OCI-LY7 (cell line): ENCODE results near the gene FBXO5.

ENCODE experiments used
- EZH2phosphoT487 ChIP-seq: fragments of 200-600 bp; sonication (generic); IDR thresholded peaks from 2 replicates; pipeline ENCODE4 v1.6.1; 2018; ENCODE audit warnings: low read depth, borderline replicate concordance, mild to moderate bottlenecking, mixed run types, antibody characterized with exemption, low read length, moderate library complexity, mixed read lengths
- TF ChIP-seq, protein P1 (sequence below): fragments of 200-600 bp; sonication (generic); conservative IDR thresholded peaks from 2 replicates; pipeline ENCODE4 v1.5.1; 2014; ENCODE audit warnings: mild to moderate bottlenecking, antibody characterized with exemption, low read length, moderate library complexity, mixed read lengths

- TF ChIP-seq, protein P1, sequence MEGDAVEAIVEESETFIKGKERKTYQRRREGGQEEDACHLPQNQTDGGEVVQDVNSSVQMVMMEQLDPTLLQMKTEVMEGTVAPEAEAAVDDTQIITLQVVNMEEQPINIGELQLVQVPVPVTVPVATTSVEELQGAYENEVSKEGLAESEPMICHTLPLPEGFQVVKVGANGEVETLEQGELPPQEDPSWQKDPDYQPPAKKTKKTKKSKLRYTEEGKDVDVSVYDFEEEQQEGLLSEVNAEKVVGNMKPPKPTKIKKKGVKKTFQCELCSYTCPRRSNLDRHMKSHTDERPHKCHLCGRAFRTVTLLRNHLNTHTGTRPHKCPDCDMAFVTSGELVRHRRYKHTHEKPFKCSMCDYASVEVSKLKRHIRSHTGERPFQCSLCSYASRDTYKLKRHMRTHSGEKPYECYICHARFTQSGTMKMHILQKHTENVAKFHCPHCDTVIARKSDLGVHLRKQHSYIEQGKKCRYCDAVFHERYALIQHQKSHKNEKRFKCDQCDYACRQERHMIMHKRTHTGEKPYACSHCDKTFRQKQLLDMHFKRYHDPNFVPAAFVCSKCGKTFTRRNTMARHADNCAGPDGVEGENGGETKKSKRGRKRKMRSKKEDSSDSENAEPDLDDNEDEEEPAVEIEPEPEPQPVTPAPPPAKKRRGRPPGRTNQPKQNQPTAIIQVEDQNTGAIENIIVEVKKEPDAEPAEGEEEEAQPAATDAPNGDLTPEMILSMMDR: no peak
- no peak for TF ChIP-seq EZH2phosphoT487
These were observed 35.5 kb upstream of the FBXO5 start for GRCh38 chr6:153018355-153018754.
